GM19397 (cell line): ENCODE data around the gene DMD.
A peak's percentile ranks its signal among the peaks of the same experiment; 100 is the strongest.
"Not testable (repeated sequence)": the region's sequence is repeated elsewhere in the genome, so short reads cannot be mapped to it uniquely, and the experiment has no call there.

Experiments
- ATAC-seq: cut with Tn5 transposase; IDR thresholded peaks from one replicate; pipeline ENCODE4 v1.9.1; 2021; ENCODE audit warnings: mild to moderate bottlenecking, moderate library complexity; ENCODE audit not compliant: unreplicated experiment

DMD gene

DNA sequence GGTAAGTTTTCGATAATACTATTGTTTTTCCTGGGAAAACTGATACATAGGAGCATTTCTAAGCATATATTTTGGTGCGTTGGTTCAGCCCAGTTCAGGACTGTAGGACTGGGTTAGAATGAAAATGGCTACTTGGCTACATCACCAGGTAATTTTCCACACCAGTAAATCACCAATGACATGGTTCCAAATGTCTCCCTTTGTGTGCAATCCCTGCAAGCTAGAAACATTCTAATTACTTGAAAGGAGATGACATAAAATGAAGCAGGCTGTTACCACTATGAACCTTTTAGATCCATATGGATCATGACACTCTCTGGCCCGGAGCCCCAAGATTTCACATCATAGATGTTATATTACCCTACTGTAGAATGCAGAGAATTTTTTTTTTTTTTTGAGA lies 1562.1 kb downstream of the DMD start:
- no peak for ATAC-seq

DNA sequence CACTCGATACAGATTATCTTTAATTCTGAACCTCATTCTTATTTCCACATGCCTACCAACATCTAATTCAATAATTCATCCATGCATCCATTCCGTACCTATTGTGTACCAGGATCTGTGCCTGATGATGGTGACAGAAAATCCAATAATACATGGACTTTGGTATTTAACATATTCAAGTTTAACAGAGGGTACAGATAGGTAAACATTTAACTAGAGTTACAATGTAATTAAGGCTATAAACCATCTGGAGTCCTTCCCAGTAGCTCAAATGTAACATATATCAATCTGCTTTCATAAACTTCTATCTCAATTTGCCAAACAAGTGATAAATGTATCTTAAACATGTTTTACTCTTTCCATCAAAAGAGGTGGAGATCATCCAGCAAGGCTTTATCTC lies 1578.0 kb downstream of the DMD start:
- ATAC-seq: no peak

DNA sequence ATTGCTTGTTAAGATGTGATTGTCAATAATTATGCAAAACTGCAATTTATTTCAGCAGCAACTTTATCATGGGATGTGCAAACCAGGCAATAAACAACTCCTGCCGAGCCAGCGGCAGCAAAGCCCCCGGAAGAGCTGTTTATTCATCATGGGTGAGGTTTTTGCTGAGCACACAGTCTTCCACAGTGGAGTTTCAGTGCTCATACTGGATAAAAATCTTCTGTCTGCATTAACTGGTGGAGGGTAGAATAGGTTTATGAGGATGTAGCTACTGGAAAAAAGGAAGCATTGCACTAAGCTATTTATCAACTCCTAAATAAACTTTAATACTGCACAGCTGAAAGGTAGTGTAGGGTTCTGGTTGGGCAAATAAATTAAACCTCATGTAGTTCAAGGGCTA lies 1582.2 kb downstream of the DMD start:
- no peak for ATAC-seq

DNA sequence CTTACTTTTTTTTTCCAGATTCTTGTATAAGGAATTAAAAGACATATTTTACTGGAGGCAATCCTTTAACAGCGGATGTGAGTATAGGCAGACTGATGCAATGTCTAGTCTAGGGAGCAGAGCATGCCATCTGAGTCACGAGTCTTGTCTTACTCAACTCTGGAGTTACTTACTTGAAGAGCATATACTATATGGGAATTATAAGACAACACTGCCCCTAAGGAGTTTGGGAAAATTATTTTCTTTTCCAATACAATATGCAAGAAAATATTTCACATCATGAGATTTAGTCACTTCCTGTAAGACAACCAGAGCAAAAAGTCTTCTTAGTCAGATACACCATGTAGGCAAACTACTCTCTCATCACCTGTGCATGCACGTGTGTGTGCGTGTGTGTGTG lies 1602.2 kb downstream of the DMD start:
- no peak for ATAC-seq

DNA sequence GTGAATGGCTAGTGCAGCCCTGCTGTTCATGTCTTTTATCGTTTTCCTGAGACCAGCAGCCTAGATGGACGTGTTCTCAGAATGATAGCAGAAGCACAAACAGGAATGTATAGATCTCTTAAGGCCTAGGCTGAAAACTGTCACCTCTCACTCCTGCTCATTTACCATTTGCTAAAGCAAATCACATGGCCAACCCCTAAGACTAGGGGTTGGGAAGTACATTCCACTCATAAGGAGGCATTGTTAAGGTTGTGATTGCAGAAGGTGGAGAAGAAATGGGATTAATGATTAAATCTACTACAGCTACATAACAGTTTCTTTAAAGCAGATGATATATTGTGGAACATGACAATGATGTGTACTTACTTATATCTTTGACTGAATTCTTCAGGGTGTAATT lies 1602.7 kb downstream of the DMD start:
- no peak for ATAC-seq

DNA sequence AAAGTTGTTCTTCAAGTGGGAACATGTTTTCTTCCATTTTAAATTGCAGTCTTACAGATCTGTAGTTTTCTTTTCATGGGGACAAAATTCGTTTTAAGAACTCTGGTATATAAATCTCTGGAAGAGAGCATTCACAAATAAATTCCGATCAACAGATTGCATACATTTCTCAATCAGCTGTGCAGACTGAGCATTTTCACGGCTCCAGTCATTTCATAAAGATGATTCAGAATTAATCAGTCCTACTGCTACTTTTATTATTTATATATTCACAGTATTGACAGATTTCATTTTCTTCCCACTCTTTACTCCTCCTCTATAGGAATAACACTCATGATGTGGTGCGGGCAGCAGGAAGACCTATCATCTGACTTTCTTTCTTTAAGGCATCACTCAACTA lies 1604.6 kb downstream of the DMD start:
- ATAC-seq: no peak

DNA sequence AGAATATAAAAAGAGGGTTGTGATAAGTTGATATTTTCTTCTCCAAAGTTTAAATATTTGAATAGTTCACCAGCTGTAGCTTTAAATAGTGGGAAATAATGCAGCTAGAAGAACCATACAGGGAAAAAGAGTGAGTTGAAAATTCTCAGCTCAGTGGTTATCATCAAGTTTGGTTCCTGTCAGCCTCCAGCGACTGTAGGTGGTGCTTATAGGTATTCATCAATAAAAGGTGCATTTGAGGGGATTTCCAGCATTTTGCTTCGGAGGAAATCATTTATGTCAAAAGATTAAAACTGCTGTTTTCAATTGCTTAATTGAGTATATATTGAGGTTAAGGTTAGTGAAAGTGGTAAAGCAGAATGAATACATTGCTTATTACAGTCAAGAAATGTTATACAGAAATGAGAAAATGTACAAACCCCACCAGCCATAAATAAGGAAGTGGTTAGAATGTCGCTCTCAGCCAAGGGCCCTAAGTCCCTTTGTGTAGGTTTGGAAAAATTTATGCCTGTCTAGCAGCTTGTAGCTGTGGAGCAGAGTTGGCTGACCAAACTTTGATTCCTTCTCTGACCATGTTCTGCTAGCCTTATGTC lies 1606.6 kb downstream of the DMD start:
- ATAC-seq: peak; percentile 88

DNA sequence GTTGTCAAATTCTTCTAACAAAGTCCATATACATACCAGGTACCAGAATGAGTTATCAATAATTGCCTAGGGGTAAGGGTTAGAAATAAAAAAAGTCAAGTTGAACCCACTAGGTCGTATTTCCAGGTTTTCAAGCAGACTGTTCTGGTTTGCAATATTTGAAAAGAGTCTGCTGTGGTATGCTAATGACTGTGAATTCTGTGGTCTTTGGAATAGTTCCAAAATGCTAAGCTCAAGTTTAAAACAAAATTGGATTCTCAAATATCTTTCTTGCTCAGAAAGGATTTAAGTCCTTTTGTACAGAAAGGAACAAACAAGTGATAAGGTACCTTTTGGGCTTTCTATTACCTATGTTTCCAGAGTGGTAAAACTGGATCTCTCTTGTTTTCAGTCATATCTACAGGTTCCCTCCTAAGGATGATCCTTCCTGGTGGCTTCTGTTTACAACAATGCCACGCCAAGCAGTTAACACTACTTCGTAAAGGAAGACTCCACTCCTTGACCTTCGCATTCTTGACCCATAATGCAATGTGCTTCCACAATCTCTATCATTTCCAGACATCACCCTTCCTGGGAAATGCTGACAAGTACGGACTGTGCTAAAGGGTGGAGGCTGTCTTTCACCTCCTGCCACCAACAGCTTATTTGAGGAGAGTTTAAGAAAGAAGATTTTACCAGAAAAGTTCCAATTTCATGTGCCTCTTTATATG lies 1607.8 kb downstream of the DMD start:
- no peak for ATAC-seq

DNA sequence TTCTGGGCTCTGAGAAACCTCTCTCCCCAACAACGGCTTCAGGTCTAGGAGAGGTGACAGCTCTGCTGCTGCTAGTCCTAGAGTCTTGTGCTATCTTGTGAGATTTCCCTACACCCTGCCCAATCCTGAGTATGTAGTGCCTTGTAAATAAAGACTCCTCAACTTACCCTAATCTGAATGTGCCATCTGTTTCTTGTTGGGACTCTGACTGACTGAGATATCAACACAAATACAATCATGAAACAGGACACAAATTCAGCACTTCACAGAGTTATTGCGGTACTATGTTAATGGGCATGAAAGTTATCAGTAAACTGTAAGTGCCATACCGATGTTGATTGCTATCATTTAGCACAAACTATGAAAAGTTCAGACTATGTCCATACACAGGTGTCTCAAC lies 1610.5 kb downstream of the DMD start:
- ATAC-seq: no peak

DNA sequence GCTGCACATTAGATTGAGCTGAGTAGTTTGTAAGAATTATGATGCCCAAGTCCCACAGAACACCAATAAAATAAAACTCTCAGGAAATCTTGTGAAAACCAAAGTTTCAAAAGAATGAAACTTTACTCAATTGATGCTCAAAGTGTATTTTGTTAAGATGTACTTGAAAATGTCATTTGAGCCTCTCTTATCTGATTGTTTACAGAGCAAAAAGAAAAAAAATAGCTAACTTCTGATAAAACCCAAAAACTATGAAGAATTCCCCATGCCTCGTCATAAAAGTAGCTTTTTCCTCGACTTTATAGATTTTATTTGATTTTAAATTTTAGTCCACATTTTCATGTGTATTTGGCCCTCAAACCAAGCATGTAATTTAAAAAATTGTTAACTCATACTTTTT lies 1618.0 kb downstream of the DMD start:
- no peak for ATAC-seq

DNA sequence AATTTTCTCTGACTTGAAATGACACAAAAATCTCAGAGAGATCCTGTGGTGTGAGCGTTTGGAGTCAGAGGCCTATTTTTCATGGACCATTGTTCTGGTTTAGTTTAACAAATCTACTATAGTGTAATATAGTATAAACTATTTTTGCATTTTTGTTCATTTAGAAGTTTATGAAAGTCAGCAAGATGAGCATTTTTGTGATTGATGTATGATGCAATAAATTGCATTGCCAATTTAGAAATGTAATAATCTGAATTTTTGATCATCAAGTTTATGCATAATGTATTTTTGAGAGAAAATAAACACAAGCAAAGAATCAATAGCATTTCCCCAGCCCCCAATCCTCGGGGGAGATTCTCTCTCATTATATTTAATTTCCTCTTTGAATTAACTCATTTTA lies 1620.0 kb downstream of the DMD start:
- no peak for ATAC-seq

DNA sequence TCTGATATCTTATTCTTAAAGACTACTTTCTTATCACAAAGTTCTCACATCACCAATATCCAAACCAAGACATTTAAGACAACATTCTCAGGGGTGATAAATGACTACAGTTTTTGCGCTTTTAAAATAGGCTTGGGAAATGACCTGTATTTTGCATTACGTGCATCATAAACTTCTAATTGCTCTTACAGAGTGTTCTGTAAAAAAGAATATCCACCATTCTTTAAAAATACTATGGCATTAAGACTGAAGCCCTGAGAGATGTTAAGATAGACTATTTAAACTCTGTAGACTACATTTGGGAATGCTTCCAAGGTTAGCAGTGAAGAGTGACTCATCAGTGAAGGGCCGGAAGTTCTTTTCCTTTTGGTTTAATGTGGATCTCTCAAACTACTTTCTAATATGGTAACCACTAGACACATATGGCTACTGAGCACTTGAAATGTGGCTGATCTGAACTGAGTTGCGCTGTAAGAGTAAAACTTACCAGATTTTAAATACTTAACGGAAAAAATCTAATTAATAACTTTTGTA lies 1620.7 kb downstream of the DMD start:
- ATAC-seq: no peak

DNA sequence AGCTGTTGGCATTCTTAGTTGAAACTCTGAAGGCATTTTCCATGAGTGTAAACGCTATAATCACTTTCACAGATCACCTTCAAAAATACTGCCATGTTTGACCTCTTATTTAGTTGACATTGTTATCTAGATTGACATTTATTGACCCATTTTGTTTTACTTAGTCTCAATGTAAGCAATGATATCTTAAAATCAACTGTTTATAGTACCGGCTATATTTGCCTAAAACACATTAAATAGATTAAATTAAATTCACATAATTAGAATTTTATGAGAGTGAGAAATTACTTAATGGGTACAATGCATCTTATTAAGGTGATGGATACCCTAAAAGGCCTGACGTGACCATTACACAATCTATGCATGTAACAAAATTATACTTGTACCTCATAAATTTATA lies 1621.8 kb downstream of the DMD start:
- ATAC-seq: no peak

DNA sequence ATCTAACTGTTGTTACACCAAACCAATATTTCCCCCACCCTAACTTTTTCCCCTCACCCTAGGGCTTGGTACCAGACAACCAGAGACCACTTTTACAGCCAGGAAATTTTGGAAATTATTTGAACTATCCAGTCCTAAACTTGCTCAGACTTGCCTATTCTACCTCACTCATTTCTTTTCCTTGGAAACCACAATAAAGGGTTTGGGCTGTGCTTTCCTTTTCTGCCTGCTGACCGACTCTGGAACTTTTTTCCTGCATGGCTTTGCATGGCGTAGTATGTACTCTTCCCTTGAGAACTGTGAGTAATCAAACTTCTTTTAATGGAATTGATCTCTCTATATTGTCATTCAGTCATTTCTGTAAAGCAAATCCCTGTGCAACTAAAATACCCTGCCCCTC lies 1623.0 kb downstream of the DMD start:
- no peak for ATAC-seq

DNA sequence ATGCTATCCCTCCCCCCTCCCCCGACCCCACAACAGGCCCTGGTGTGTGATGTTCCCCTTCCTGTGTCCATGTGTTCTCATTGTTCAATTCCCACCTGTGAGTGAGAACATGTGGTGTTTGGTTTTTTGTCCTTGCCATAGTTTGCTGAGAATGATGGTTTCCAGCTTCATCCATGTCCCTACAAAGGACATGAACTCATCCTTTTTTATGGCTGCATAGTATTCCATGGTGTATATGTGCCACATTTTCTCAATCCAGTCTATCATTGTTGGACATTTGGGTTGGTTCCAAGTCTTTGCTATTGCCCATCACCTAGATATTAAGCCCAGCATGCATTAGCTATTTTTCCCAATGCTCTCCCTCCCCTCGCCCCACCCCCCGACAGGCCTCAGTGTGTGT lies 1627.5 kb downstream of the DMD start:
- not testable (repeated sequence) for ATAC-seq

DNA sequence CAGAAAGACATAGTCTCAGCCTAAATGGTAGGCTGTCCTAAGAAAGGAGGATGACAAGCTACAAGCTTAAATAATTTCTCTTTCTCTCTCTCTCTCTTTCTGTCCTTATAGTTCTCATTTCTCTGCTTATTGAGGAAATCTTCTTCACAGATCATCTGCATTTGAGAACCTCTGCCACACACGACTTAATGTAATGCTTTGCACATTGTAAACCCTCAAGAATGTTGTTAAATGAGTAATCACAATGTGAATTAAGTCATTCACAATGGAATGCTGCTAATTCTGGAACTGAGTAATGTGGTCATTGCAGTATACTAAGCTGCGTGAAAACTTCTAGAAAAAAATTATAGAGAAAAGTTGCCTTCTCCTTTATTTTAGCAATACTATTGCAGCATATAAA lies 1630.6 kb downstream of the DMD start:
- no peak for ATAC-seq

DNA sequence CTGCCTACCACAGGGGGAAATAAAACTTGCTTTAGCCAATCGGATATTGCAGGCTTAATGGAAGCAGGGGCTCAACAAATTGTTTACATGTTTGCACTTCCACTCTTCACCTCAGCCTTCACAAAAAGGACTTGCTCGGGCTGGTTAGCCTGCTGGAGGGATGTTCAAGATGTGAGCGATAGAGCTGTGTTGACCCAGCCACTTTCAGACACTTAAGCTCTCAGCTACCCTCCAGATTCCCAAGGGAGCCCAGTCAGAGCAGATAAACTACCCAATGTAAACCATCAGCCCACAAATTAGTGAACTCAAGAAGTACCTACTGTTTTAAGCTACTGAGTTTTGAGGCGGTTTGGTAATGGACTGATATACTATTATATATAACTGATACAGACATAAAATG lies 1631.1 kb downstream of the DMD start:
- no peak for ATAC-seq

DNA sequence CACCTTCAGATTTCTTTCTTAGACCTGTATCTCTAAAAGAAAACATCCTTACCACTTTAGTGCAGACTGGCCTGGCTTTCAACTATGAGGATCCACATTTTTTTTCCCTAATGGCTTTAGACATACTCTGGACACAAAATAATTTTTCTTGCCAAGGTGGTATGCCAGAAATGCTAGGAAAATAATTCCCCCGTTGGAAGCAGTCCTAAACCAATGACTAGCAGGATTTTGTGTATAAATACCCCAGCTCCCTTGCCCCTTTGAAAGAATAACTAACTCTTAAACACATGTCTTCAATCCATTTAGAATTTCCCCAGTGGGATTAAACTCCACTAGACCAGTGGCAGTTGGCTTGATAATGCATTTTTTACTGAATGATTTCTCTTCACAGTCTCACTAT lies 1639.0 kb downstream of the DMD start:
- no peak for ATAC-seq

DNA sequence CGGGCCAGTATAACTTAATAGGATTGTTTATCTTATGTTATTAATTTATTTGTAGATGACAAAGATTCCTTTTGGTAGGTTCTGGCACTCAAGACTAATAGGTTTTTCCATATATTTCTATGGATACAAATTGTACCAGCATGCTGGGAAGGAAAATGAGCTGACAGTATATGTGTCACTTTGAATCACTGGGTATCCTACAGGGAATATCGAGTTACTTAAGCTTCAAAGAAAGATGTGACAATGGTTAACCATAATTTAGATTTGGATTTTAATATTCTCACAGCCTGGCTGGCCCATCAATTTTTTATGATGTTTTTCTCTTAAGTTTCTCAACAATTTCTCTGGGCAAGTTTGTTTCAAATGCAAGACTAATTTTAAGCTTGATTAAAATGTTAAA lies 1640.7 kb downstream of the DMD start:
- no peak for ATAC-seq

DNA sequence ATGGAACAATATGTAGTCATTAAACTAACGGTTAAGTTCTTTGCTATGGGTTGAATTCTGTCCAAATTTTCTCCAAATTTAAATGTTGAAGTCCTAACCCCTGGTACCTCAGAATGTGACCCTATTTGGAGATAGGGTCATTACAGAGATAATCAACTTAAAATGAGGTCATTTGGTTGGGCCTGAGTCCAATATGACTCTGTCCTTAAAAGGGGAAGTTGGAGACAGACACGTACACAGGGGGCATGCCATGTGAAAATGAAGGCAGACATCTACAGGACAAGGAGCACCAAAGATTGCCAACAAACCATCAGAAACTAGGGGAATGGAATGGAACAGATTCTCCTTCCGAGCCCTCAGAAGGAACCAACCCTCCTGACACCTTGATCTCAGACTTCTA lies 1647.6 kb downstream of the DMD start:
- no peak for ATAC-seq

DNA sequence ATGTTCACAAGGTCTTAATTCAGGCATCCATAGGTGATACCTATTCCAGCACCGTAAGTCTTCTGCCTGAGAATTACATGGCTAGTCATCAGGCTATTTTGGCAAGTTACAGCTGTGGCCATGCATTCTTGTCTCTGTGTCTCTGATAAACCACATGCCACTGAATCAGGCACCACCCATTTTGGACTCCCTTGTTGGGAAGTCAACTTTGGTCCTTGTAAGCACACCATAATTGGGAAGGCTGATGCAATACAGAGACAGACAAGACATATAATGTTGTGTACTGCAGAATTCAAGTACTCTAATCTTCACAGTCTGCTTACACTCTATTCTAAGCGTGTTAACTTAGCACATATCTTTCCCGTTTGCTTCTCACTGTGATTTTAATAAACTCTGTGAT lies 1655.8 kb downstream of the DMD start:
- no peak for ATAC-seq

DNA sequence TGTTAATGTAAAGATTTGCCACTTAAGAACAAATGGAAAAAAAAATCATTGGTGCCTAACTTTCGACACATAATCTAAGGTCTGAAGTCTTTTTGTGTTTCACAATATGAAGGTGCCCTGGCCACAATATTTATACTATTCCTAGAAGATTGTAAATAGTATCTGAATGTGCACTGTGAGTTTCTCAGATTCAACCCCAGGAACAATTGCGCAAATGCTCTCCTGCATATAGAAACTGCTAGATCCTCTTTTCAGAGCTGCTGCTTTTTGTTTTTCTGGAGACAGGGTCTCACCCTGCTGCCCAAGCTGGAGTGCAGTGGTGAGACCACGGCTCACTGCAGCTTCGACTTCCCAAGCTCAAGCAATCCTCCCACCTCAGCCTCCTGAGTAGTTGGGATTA lies 1659.4 kb downstream of the DMD start:
- no peak for ATAC-seq

DNA sequence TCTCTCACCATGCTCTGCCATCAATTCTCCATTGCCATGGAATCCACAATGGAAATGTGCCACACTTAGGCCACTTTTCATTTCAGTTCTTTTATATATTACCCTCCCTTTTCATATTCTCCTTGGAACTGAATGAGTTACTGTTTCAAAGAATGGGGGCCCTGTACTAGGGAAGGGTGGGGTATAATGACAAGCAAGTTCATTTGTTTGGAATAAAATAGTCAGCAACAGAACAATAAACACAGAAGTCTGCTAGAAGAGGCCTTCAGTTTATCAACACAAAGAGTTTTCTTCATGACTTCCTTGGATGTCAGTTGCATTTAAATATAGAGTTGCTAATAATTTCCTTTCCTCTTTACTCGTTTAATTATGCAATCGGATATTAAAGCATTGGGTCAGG lies 1661.2 kb downstream of the DMD start:
- ATAC-seq: no peak
